Measurements from ENCODE around the gene LYSMD4.

- TF ChIP-seq NBN (conservative IDR thresholded peaks at IDR 0.05) (no peak), PRDM10 (CRISPR knock-in tag; IDR thresholded peaks at IDR 0.05; ENCODE audit: low read depth) (no peak), ATF2 (CRISPR knock-in tag; IDR thresholded peaks at IDR 0.05) (no peak), JDP2 (CRISPR knock-in tag; IDR thresholded peaks at IDR 0.05; ENCODE audit: borderline replicate concordance) (no peak), ZFX (CRISPR knock-in tag; IDR thresholded peaks at IDR 0.05; ENCODE audit: low read depth) (no peak)
Measured at GRCh38 chr15:99722406-99722805, 10.8 kb downstream of the LYSMD4 start.

Data from HepG2 (cell line).